Parathyroid adenoma (tissue), 2 donors: ENCODE measurements around the gene PRDM2.

Experiments
- H2AFZ ChIP-seq: fragments of 300-600 bp; sonication (generic); one replicate; pipeline ENCODE4 v1.7.0; 2017; ENCODE audit warnings: antibody characterized with exemption, mild to moderate bottlenecking
- H3K27ac ChIP-seq: fragments of 300-600 bp; sonication (generic); one replicate; pipeline ENCODE4 v1.7.0; 2017
- H3K27me3 ChIP-seq: fragments of 300-600 bp; sonication (generic); one replicate; pipeline ENCODE4 v1.7.0; 2017; ENCODE audit warnings: low read length; ENCODE audit not compliant: control insufficient read depth, insufficient read depth
- H3K36me3 ChIP-seq: fragments of 300-600 bp; sonication (generic); one replicate; pipeline ENCODE4 v1.7.0; 2017; ENCODE audit warnings: low read length; ENCODE audit not compliant: control insufficient read depth, insufficient read depth
- H3K4me1 ChIP-seq: fragments of 300-600 bp; sonication (generic); one replicate; pipeline ENCODE4 v1.7.0; 2017; ENCODE audit warnings: control low read depth
- H3K4me2 ChIP-seq: fragments of 300-600 bp; sonication (generic); one replicate; pipeline ENCODE4 v1.7.0; 2017; ENCODE audit warnings: low read length
- H3K4me3 ChIP-seq: fragments of 300-600 bp; sonication (generic); one replicate; pipeline ENCODE4 v1.7.0; 2017; ENCODE audit warnings: low read depth, low read length
- H3K79me2 ChIP-seq: fragments of 300-600 bp; sonication (generic); one replicate; pipeline ENCODE4 v1.7.0; 2017; ENCODE audit warnings: control low read depth
- H3K9ac ChIP-seq: fragments of 300-600 bp; sonication (generic); one replicate; pipeline ENCODE4 v1.7.0; 2017; ENCODE audit warnings: mild to moderate bottlenecking
- H3K9me3 ChIP-seq: fragments of 300-600 bp; sonication (generic); one replicate; pipeline ENCODE4 v1.7.0; 2017; ENCODE audit warnings: low read length; ENCODE audit not compliant: control insufficient read depth
- CTCF ChIP-seq: fragments of 300-600 bp; sonication (generic); IDR thresholded peaks from one replicate; pipeline ENCODE4 v1.7.0; 2017; ENCODE audit warnings: antibody characterized with exemption, mild to moderate bottlenecking
- donor health status: primary hyperparathyroidism.

The PRDM2 gene

GRCh38 chr1:13663969-13664368 is 36.0 kb upstream of the PRDM2 start:
- no peaks in the 10 kb centered on the region for H3K9me3 ChIP-seq
- no peak overlapping the region for H3K4me2 ChIP-seq
- peaks cover 2% of the 10 kb centered on the region for H3K4me1 ChIP-seq
- no peak overlapping the region for H2AFZ ChIP-seq
- no peak overlapping the region for H3K9ac ChIP-seq
- H3K27ac ChIP-seq: no peak overlapping the region
- no peaks in the 10 kb centered on the region for H3K79me2 ChIP-seq
- H3K27me3 ChIP-seq: no peaks in the 10 kb centered on the region
- no peak for TF ChIP-seq CTCF
- H3K4me3 ChIP-seq: no peak overlapping the region
- H3K36me3 ChIP-seq: no peaks in the 10 kb centered on the region

DNA sequence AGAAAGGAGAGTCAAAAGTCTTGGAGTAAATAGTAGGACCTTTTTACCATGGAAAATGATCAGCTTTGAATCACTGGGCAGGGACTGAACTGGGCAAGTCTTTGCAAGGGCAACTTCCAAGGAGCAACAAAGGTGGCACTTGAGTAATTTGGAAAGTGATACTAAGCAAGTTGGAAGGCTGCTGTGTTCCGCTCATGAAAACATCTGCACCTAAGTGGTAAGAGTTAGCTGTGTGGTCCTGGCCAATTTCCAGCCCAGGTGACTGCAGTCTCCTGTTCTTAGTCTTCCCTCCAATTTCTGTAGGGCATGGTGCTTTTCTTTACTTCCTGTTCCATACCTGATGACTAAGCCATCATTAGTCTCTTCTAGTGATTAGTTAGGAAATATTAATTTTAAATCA is 35.5 kb upstream of the PRDM2 start:
- no peaks in the 10 kb centered on the region for H3K79me2 ChIP-seq
- TF ChIP-seq CTCF: no peak
- H3K4me2 ChIP-seq: no peak overlapping the region
- H3K9ac ChIP-seq: no peak overlapping the region
- no peaks in the 10 kb centered on the region for H3K27me3 ChIP-seq
- H3K4me3 ChIP-seq: no peak overlapping the region
- H3K36me3 ChIP-seq: no peaks in the 10 kb centered on the region
- no peak overlapping the region for H2AFZ ChIP-seq
- peaks cover 2% of the 10 kb centered on the region for H3K4me1 ChIP-seq
- H3K9me3 ChIP-seq: no peaks in the 10 kb centered on the region
- no peak overlapping the region for H3K27ac ChIP-seq

DNA sequence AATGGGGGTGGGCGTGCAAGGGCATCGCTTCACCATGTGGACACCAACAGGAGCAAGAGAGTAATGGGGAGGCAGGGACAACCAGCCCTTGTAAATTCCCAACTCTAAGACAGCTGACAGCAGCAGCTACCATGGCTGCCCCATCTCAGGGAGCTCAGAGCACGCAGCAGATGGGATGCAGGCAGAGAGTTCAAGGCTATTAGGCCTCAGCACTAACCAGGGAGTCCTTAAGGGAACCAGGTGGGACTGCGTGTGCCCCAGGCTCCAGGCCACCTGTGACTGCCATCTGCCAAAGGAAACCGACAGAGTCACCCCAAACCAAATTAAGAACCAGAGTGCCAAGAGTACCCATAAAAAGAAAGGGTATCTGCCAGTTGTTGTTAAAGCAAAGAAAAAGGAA is 33.7 kb upstream of the PRDM2 start:
- no peak for TF ChIP-seq CTCF
- Histone ChIP-seq H3K79me2 (no peaks in the 10 kb centered on the region), H3K4me1 (peaks cover 2% of the 10 kb centered on the region), H3K27me3 (no peaks in the 10 kb centered on the region), H3K27ac (no peak overlapping the region), H2AFZ (no peak overlapping the region), H3K4me3 (no peak overlapping the region), H3K9me3 (no peaks in the 10 kb centered on the region), H3K4me2 (no peak overlapping the region), H3K9ac (no peak overlapping the region), H3K36me3 (no peaks in the 10 kb centered on the region)

DNA sequence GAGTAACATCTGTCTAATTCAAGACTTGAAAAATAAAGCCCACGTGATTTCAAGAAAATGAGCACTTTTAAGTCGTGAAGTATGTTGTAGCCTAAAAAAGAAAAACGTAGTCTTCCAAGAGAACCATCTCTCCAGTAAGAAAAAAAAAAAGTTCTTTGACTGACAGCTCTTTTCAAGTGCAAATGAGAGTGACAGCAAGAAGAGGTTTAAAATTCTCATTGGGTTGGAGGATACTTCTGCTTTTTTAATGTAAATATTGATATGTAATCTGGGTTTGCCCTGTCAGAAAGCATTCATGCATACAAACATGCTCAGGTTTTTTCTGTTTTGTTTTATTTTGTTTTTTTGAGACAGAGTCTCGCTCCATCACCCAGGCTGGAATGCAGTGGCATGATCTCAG is 32.3 kb upstream of the PRDM2 start:
- H3K27ac ChIP-seq: no peak overlapping the region
- H3K36me3 ChIP-seq: no peaks in the 10 kb centered on the region
- no peaks in the 10 kb centered on the region for H3K9me3 ChIP-seq
- no peak overlapping the region for H3K4me2 ChIP-seq
- no peak for TF ChIP-seq CTCF
- H3K4me3 ChIP-seq: no peak overlapping the region
- no peak overlapping the region for H3K9ac ChIP-seq
- H3K27me3 ChIP-seq: no peaks in the 10 kb centered on the region
- H2AFZ ChIP-seq: no peak overlapping the region
- H3K79me2 ChIP-seq: no peaks in the 10 kb centered on the region
- H3K4me1 ChIP-seq: peaks cover 2% of the 10 kb centered on the region

GRCh38 chr1:13674377-13674776 is 25.6 kb upstream of the PRDM2 start:
- Histone ChIP-seq H3K4me2 (no peak overlapping the region), H3K27me3 (no peaks in the 10 kb centered on the region), H3K36me3 (no peaks in the 10 kb centered on the region), H2AFZ (no peak overlapping the region), H3K27ac (no peak overlapping the region), H3K4me1 (no peaks in the 10 kb centered on the region), H3K9ac (no peak overlapping the region), H3K4me3 (no peak overlapping the region), H3K79me2 (no peaks in the 10 kb centered on the region), H3K9me3 (no peaks in the 10 kb centered on the region)
- TF ChIP-seq CTCF: no peak
